Body of pancreas (tissue), 4 donors: Measurements from ENCODE around the gene OTUD3.
"Not testable (repeated sequence)": the region's sequence is repeated elsewhere in the genome, so short reads cannot be mapped to it uniquely, and the experiment has no call there.

Experiments
- POLR2A ChIP-seq, 3 donors: fragments of 450-650 bp; IDR thresholded peaks; one replicate each; pipeline ENCODE4 v1.6.1; 2016; ENCODE audit warnings: antibody characterized with exemption in 3 of 3, mild to moderate bottlenecking in 2 of 3
- TF ChIP-seq, protein P1 (sequence below), 7 experiments: fragments of 450-650 bp in 4 of 7; fragments of 200-600 bp in 3 of 7; sonication (generic) in 3 of 7; IDR thresholded peaks; one replicate each; pipeline ENCODE4 v1.5.1; 2016 to 2019; ENCODE audit warnings: antibody characterized with exemption in 7 of 7

DNA sequence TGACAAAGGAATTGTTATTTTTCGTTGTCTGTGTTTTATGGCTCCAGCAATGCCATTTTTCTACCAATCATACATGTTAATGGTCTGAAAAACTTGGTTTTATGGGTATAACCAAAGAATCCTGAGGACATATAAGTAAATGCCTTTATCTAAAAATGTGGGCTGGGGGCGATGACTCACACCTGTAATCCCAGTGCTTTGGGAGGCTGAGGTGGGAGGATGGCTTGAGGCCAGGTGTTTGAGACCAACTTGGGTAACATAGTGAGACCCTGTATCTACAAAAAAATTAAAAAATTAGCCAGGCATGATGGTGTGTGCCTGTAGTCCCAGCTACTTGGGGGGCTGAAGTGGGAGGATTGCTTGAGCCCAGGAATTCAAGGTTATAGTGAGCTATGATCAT lies 12.7 kb upstream of the OTUD3 start:
- TF ChIP-seq, protein P1, sequence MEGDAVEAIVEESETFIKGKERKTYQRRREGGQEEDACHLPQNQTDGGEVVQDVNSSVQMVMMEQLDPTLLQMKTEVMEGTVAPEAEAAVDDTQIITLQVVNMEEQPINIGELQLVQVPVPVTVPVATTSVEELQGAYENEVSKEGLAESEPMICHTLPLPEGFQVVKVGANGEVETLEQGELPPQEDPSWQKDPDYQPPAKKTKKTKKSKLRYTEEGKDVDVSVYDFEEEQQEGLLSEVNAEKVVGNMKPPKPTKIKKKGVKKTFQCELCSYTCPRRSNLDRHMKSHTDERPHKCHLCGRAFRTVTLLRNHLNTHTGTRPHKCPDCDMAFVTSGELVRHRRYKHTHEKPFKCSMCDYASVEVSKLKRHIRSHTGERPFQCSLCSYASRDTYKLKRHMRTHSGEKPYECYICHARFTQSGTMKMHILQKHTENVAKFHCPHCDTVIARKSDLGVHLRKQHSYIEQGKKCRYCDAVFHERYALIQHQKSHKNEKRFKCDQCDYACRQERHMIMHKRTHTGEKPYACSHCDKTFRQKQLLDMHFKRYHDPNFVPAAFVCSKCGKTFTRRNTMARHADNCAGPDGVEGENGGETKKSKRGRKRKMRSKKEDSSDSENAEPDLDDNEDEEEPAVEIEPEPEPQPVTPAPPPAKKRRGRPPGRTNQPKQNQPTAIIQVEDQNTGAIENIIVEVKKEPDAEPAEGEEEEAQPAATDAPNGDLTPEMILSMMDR (IDR thresholded peaks at IDR 0.05), result not testable (repeated sequence)
- TF ChIP-seq POLR2A (IDR thresholded peaks at IDR 0.05), result not testable (repeated sequence)
